WTC11 (cell line): ENCODE measurements around the gene USP54. TPM values are rescaled to one million over a fixed set of nuclear protein-coding genes. Genes with fewer than 3 reads are reported as not detected.

Experiments
- ATAC-seq: fragments of 200-7000 bp; cut with Tn5 transposase; 2 replicates; pipeline ENCODE4 v1.10.0; 2021; ENCODE audit warnings: mild to moderate bottlenecking, moderate library complexity
- CTCF ChIA-PET: fragments of 300-600 bp; sonication (Branson Sonifier 250); formaldehyde crosslinking; loops from one replicate; lab custom pipeline; 2021; ENCODE audit warnings: antibody characterized with exemption; lab: Charles Lee
- POLR2A ChIA-PET: fragments of 350-600 bp; sonication (Branson Sonifier 250); formaldehyde crosslinking; loops from one replicate; lab custom pipeline; 2021; ENCODE audit warnings: antibody characterized with exemption; lab: Charles Lee
- DNase-seq: peaks from one replicate; pipeline ENCODE4 v3.0.0; 2021; ENCODE audit warnings: low spot score
- H3K27ac Mint-ChIP-seq: 2 replicates; pipeline ENCODE4 v1.8.0; 2021; ENCODE audit warnings: mixed read lengths
- H3K27me3 Mint-ChIP-seq: 2 replicates; pipeline ENCODE4 v1.8.0; 2021; ENCODE audit warnings: low read depth, mild to moderate bottlenecking, moderate library complexity, mixed read lengths
- H3K36me3 Mint-ChIP-seq: 2 replicates; pipeline ENCODE4 v1.8.0; 2021; ENCODE audit warnings: mixed read lengths
- H3K4me1 Mint-ChIP-seq: 2 replicates; pipeline ENCODE4 v1.8.0; 2022; ENCODE audit warnings: mixed read lengths
- H3K4me3 Mint-ChIP-seq: 2 replicates; pipeline ENCODE4 v1.8.0; 2021; ENCODE audit warnings: mild to moderate bottlenecking, moderate library complexity, mixed read lengths
- H3K9me3 Mint-ChIP-seq: 2 replicates; pipeline ENCODE4 v1.8.0; 2021; ENCODE audit warnings: mixed read lengths
- GTF2I ChIP-seq: fragments of 250-450 bp; sonication (Bioruptor Pico); conservative IDR thresholded peaks from 2 replicates; pipeline ENCODE4 v1.4.0; 2021; ENCODE audit warnings: mild to moderate bottlenecking
- NR1H2 ChIP-seq: sonication (generic); formaldehyde crosslinking; IDR thresholded peaks from 2 replicates; pipeline ENCODE4 v1.9.0; 2021; ENCODE audit warnings: mild to moderate bottlenecking, moderate library complexity, missing genetic modification reagents
- PRRX2 ChIP-seq: fragments of 250-450 bp; sonication (Bioruptor Pico); IDR thresholded peaks from 2 replicates; pipeline ENCODE4 v1.8.0; 2021; ENCODE audit warnings: mild to moderate bottlenecking
- SMAD3 ChIP-seq: sonication (generic); formaldehyde crosslinking; IDR thresholded peaks from 2 replicates; pipeline ENCODE4 v1.8.0; 2022; ENCODE audit warnings: missing genetic modification reagents, mild to moderate bottlenecking, borderline replicate concordance
- SOX15 ChIP-seq: fragments of 250-450 bp; sonication (Bioruptor Pico); IDR thresholded peaks from 2 replicates; pipeline ENCODE4 v1.9.0; 2021; ENCODE audit warnings: mild to moderate bottlenecking
- TCF7 ChIP-seq: sonication (generic); formaldehyde crosslinking; IDR thresholded peaks from 2 replicates; pipeline ENCODE4 v1.8.0; 2022; ENCODE audit warnings: mild to moderate bottlenecking, low read depth, missing genetic modification reagents, moderate library complexity
- TP53 ChIP-seq: sonication (generic); formaldehyde crosslinking; IDR thresholded peaks from 2 replicates; pipeline ENCODE4 v1.8.1; 2023; ENCODE audit warnings: mild to moderate bottlenecking, missing genetic modification reagents
- ZNF317 ChIP-seq: sonication (generic); formaldehyde crosslinking; IDR thresholded peaks from 2 replicates; pipeline ENCODE4 v1.8.1; 2023; ENCODE audit warnings: low read depth, mild to moderate bottlenecking, moderate library complexity, missing genetic modification reagents, borderline replicate concordance
- total RNA-seq: library from RNA; stranded (reverse); gene quantifications from 3 replicates; pipeline ENCODE4 v1.2.3, GENCODE V29; 2021
- TF ChIP-seq, protein P1 (sequence below): sonication (generic); formaldehyde crosslinking; IDR thresholded peaks from 2 replicates; pipeline ENCODE4 v1.8.1; 2022; ENCODE audit warnings: low read depth, missing genetic modification reagents, borderline replicate concordance
- TF ChIP-seq, protein P2 (sequence below): sonication (generic); formaldehyde crosslinking; IDR thresholded peaks from 2 replicates; pipeline ENCODE4 v1.8.1; 2022; ENCODE audit warnings: mild to moderate bottlenecking, missing genetic modification reagents, moderate library complexity, borderline replicate concordance
- TF ChIP-seq, protein P3 (sequence below): sonication (generic); formaldehyde crosslinking; IDR thresholded peaks from 2 replicates; pipeline ENCODE4 v1.8.1; 2023; ENCODE audit warnings: mild to moderate bottlenecking, missing genetic modification reagents, moderate library complexity
- TF ChIP-seq, protein P4 (sequence below): sonication (generic); formaldehyde crosslinking; conservative IDR thresholded peaks from 2 replicates; pipeline ENCODE4 v1.8.1; 2022; ENCODE audit warnings: mild to moderate bottlenecking, missing genetic modification reagents
- TF ChIP-seq, protein P5 (sequence below): sonication (generic); formaldehyde crosslinking; IDR thresholded peaks from 2 replicates; pipeline ENCODE4 v1.8.0; 2023; ENCODE audit warnings: missing genetic modification reagents, mild to moderate bottlenecking, borderline replicate concordance
- TF ChIP-seq, protein P6 (sequence below): sonication (generic); formaldehyde crosslinking; IDR thresholded peaks from 2 replicates; pipeline ENCODE4 v1.8.0; 2022; ENCODE audit warnings: mild to moderate bottlenecking, missing genetic modification reagents
- TF ChIP-seq, protein P7 (sequence below): fragments of 250-450 bp; sonication (Bioruptor Pico); IDR thresholded peaks from 2 replicates; pipeline ENCODE4 v1.8.0; 2021; ENCODE audit warnings: mild to moderate bottlenecking

The USP54 gene
- total RNA-seq, 1 experiment from 2014 or later = 39.8 TPM

DNA sequence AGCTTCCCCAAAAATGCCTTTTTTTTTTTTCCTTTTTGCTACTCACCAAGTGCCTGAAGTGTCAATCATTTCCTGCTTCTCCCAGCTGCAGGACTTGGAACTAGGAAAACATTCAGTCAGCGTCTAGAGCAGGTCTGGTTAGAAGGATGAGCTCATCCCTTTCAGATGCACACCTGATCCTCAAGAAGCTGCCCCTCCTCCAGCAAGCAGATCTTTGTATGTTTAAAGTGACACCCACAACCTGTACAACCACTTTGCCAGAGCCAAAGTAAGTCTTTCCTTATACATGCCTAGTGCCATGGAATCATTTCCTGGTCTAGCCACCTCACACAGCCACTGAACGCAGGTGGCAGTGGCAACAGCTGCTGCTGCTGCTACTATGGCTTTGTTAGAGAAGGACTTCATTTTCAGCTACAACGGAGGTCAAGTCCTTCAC is 10.4 kb upstream of the USP54 start (continued):
- TF ChIP-seq, protein P1, sequence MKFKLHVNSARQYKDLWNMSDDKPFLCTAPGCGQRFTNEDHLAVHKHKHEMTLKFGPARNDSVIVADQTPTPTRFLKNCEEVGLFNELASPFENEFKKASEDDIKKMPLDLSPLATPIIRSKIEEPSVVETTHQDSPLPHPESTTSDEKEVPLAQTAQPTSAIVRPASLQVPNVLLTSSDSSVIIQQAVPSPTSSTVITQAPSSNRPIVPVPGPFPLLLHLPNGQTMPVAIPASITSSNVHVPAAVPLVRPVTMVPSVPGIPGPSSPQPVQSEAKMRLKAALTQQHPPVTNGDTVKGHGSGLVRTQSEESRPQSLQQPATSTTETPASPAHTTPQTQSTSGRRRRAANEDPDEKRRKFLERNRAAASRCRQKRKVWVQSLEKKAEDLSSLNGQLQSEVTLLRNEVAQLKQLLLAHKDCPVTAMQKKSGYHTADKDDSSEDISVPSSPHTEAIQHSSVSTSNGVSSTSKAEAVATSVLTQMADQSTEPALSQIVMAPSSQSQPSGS = no peak
- no peak for TF ChIP-seq TCF7 (CRISPR knock-in tag)

DNA sequence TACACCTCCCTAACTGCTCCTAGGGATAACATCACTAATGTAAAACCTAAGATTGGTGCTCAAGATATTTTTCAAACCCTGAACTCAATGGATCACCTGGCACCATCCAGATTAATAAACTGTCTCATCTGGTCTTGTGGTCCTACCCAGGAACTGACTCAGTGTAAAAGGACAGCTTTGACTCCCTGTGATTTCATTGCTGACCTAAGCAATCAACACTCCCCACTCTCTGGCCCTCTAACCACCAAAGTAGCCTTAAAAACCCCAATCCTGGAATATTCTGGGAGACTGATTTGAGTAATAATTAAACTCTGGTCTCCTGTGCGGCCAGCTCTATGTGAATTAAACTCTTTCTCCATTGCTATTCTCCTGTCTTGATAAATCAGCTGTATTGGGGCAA is 6.2 kb upstream of the USP54 start:
- CTCF ChIA-PET = interaction anchor here (1.1 kb wide), 1 partner anchor 68 kb away, joined by 4 read pairs; no protein-coding TSS in a partner anchor
- POLR2A ChIA-PET = no interaction called here
- Mint-ChIP-seq H3K4me1 (peaks cover 24% of the 10 kb centered on the region), H3K36me3 (no peaks in the 10 kb centered on the region), H3K9me3 (no peaks in the 10 kb centered on the region), H3K4me3 (no peak overlapping the region), H3K27ac (no peak overlapping the region), H3K27me3 (no peaks in the 10 kb centered on the region)
- no peak for TF ChIP-seq GTF2I (CRISPR knock-in tag)
- TF ChIP-seq, protein P2, sequence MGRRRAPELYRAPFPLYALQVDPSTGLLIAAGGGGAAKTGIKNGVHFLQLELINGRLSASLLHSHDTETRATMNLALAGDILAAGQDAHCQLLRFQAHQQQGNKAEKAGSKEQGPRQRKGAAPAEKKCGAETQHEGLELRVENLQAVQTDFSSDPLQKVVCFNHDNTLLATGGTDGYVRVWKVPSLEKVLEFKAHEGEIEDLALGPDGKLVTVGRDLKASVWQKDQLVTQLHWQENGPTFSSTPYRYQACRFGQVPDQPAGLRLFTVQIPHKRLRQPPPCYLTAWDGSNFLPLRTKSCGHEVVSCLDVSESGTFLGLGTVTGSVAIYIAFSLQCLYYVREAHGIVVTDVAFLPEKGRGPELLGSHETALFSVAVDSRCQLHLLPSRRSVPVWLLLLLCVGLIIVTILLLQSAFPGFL (CRISPR knock-in tag) = no peak
- TF ChIP-seq, protein P3, sequence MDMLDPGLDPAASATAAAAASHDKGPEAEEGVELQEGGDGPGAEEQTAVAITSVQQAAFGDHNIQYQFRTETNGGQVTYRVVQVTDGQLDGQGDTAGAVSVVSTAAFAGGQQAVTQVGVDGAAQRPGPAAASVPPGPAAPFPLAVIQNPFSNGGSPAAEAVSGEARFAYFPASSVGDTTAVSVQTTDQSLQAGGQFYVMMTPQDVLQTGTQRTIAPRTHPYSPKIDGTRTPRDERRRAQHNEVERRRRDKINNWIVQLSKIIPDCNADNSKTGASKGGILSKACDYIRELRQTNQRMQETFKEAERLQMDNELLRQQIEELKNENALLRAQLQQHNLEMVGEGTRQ (CRISPR knock-in tag) = no peak
- ATAC-seq (no peak), DNase-seq (no peak)

DNA sequence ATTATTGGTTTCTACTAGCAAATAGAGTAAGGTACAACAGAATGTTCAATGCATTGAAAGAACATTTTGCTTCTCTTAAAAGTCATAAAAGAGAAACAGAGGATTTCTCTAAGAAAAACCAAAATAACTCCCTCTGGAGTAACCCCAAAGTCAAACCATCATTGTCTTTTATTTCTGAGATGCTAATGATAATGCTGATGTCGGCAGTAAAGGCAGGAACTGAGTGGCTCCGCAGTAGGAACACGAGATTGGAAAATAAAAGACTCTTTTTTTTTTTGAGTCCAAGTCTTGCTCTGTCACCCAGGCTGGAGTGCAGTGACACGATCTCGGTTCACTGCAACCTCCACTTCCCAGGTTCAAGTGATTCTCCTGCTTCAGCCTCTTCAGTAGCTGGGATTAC is 2.7 kb upstream of the USP54 start:
- H3K4me1 Mint-ChIP-seq = peaks cover 46% of the 10 kb centered on the region
- H3K27ac Mint-ChIP-seq = no peak overlapping the region; the same call in 1 of the 2 replicates
- POLR2A ChIA-PET = no interaction called here
- H3K4me3 Mint-ChIP-seq = no peak overlapping the region
- H3K27me3 Mint-ChIP-seq = no peaks in the 10 kb centered on the region
- DNase-seq (no peak), ATAC-seq (no peak)
- no peaks in the 10 kb centered on the region for H3K9me3 Mint-ChIP-seq
- TF ChIP-seq SMAD3 = no peak
- TF ChIP-seq, protein P4, sequence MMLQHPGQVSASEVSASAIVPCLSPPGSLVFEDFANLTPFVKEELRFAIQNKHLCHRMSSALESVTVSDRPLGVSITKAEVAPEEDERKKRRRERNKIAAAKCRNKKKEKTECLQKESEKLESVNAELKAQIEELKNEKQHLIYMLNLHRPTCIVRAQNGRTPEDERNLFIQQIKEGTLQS (CRISPR knock-in tag) = no peak
- no peak for TF ChIP-seq PRRX2
- no peak for TF ChIP-seq ZNF317 (CRISPR knock-in tag)
- TF ChIP-seq, protein P5, sequence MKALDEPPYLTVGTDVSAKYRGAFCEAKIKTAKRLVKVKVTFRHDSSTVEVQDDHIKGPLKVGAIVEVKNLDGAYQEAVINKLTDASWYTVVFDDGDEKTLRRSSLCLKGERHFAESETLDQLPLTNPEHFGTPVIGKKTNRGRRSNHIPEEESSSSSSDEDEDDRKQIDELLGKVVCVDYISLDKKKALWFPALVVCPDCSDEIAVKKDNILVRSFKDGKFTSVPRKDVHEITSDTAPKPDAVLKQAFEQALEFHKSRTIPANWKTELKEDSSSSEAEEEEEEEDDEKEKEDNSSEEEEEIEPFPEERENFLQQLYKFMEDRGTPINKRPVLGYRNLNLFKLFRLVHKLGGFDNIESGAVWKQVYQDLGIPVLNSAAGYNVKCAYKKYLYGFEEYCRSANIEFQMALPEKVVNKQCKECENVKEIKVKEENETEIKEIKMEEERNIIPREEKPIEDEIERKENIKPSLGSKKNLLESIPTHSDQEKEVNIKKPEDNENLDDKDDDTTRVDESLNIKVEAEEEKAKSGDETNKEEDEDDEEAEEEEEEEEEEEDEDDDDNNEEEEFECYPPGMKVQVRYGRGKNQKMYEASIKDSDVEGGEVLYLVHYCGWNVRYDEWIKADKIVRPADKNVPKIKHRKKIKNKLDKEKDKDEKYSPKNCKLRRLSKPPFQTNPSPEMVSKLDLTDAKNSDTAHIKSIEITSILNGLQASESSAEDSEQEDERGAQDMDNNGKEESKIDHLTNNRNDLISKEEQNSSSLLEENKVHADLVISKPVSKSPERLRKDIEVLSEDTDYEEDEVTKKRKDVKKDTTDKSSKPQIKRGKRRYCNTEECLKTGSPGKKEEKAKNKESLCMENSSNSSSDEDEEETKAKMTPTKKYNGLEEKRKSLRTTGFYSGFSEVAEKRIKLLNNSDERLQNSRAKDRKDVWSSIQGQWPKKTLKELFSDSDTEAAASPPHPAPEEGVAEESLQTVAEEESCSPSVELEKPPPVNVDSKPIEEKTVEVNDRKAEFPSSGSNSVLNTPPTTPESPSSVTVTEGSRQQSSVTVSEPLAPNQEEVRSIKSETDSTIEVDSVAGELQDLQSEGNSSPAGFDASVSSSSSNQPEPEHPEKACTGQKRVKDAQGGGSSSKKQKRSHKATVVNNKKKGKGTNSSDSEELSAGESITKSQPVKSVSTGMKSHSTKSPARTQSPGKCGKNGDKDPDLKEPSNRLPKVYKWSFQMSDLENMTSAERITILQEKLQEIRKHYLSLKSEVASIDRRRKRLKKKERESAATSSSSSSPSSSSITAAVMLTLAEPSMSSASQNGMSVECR (CRISPR knock-in tag) = no peak
- TF ChIP-seq, protein P6, sequence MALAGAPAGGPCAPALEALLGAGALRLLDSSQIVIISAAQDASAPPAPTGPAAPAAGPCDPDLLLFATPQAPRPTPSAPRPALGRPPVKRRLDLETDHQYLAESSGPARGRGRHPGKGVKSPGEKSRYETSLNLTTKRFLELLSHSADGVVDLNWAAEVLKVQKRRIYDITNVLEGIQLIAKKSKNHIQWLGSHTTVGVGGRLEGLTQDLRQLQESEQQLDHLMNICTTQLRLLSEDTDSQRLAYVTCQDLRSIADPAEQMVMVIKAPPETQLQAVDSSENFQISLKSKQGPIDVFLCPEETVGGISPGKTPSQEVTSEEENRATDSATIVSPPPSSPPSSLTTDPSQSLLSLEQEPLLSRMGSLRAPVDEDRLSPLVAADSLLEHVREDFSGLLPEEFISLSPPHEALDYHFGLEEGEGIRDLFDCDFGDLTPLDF (CRISPR knock-in tag) = no peak
- TF ChIP-seq NR1H2 (CRISPR knock-in tag) = no peak
- no peak for TF ChIP-seq TP53 (CRISPR knock-in tag)
- TF ChIP-seq, protein P7, sequence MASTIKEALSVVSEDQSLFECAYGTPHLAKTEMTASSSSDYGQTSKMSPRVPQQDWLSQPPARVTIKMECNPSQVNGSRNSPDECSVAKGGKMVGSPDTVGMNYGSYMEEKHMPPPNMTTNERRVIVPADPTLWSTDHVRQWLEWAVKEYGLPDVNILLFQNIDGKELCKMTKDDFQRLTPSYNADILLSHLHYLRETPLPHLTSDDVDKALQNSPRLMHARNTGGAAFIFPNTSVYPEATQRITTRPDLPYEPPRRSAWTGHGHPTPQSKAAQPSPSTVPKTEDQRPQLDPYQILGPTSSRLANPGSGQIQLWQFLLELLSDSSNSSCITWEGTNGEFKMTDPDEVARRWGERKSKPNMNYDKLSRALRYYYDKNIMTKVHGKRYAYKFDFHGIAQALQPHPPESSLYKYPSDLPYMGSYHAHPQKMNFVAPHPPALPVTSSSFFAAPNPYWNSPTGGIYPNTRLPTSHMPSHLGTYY = no peak
- TF ChIP-seq SOX15 = no peak
- TF ChIP-seq, all 79 proteins: peak for 0
- CTCF ChIA-PET = no interaction called here
- no peaks in the 10 kb centered on the region for H3K36me3 Mint-ChIP-seq
